ENCODE data around the gene CBX5. TPM values are rescaled to one million over a fixed set of nuclear protein-coding genes. Genes with fewer than 3 reads are reported as not detected.
A peak's percentile ranks its signal among the peaks of the same experiment; 100 is the strongest.

The CBX5 gene
- total RNA-seq, 2 experiments from 2014 or later: 125 to 128 TPM

GRCh38 chr12:54258201-54258681, 21.7 kb downstream of the CBX5 start:
- H3K36me3 Mint-ChIP-seq (ENCODE audit: low read depth): peaks cover 18% of the 10 kb centered on the region
- peaks cover 23% of the 10 kb centered on the region for H3K4me1 Mint-ChIP-seq (ENCODE audit: low read depth)
- intact Hi-C loops (cut with micrococcal nuclease): no loop called here
- CTCF ChIA-PET: interaction anchor here (0.8 to 3.1 kb wide), 10 partner anchors 14 to 141 kb away, joined by 3 to 9 read pairs (median 5); no protein-coding TSS in a partner anchor
- no peaks in the 10 kb centered on the region for H3K9me3 Mint-ChIP-seq
- no peak for TF ChIP-seq CTCF (IDR thresholded peaks at IDR 0.05)
- ATAC-seq: no peak
- H3K27me3 Mint-ChIP-seq: no peaks in the 10 kb centered on the region
- no peak overlapping the region for H3K4me3 Mint-ChIP-seq
- no peak for DNase-seq
- H3K27ac Mint-ChIP-seq: no peak overlapping the region
- POLR2A ChIA-PET: interaction anchor here (0.7 to 3.0 kb wide), 4 partner anchors 12 to 79 kb away, joined by 3 to 17 read pairs (median 7); partner anchors contain the start of genes CBX5 and HNRNPA1

GRCh38 chr12:54257332-54257731, 22.6 kb downstream of the CBX5 start:
- peaks cover 24% of the 10 kb centered on the region for H3K4me1 Mint-ChIP-seq (ENCODE audit: low read depth)
- H3K27me3 Mint-ChIP-seq: no peaks in the 10 kb centered on the region

DNA sequence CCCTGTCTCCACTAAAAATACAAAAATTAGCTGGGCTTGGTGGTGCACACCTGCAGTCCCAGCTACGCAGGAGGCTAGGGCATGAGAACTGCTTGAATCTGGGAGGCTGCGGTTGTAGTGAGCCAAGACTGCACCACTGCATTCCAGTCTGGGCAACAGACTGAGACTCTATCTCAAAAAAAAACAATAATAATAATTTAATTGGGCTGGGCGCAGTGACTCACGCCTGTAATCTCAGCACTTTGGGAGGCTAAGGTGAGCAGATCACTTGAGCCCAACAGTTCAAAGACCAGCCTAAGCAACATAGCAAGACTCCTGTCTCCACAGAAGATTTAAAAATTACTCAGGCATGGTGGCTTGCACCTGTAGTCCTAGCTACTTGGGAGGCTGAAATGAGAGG, 26.7 kb downstream of the CBX5 start:
- H3K27ac Mint-ChIP-seq: no peak overlapping the region
- H3K27me3 Mint-ChIP-seq: no peaks in the 10 kb centered on the region
- TF ChIP-seq CTCF (IDR thresholded peaks at IDR 0.05): no peak
- H3K4me3 Mint-ChIP-seq: no peak overlapping the region
- peaks cover 13% of the 10 kb centered on the region for H3K4me1 Mint-ChIP-seq (ENCODE audit: low read depth)
- ATAC-seq (no peak), DNase-seq (no peak)
- ChIA-PET POLR2A (interaction anchor here (0.9 to 2.8 kb wide), 3 partner anchors 11 to 33 kb away, joined by 3 to 8 read pairs (median 5); partner anchors contain the start of genes CBX5 and HNRNPA1), CTCF (interaction anchor here (0.8 to 4.7 kb wide), 9 partner anchors 11 to 127 kb away, joined by 3 to 53 read pairs (median 12); partner anchors contain the start of gene COPZ1)
- H3K36me3 Mint-ChIP-seq (ENCODE audit: low read depth): peaks cover 44% of the 10 kb centered on the region
- H3K9me3 Mint-ChIP-seq: no peaks in the 10 kb centered on the region
- intact Hi-C loops (cut with micrococcal nuclease): no loop called here

More at GRCh38 chr12:54257332-54257731, 22.6 kb downstream of the CBX5 start:
- no peak for ATAC-seq
- ChIA-PET CTCF (interaction anchor here (1.2 kb wide), 1 partner anchor 16 kb away, joined by 3 read pairs; no protein-coding TSS in a partner anchor), POLR2A (interaction anchor here (3.0 kb wide), 1 partner anchor 22 kb away, joined by 17 read pairs; the partner anchor contains the start of genes CBX5 and HNRNPA1)
- Mint-ChIP-seq H3K4me3 (no peak overlapping the region), H3K27ac (no peak overlapping the region), H3K9me3 (no peaks in the 10 kb centered on the region), H3K36me3 (ENCODE audit: low read depth) (peaks cover 22% of the 10 kb centered on the region)
- intact Hi-C loops (cut with micrococcal nuclease): no loop called here
- TF ChIP-seq CTCF (IDR thresholded peaks at IDR 0.05): no peak
- DNase-seq: no peak

DNA sequence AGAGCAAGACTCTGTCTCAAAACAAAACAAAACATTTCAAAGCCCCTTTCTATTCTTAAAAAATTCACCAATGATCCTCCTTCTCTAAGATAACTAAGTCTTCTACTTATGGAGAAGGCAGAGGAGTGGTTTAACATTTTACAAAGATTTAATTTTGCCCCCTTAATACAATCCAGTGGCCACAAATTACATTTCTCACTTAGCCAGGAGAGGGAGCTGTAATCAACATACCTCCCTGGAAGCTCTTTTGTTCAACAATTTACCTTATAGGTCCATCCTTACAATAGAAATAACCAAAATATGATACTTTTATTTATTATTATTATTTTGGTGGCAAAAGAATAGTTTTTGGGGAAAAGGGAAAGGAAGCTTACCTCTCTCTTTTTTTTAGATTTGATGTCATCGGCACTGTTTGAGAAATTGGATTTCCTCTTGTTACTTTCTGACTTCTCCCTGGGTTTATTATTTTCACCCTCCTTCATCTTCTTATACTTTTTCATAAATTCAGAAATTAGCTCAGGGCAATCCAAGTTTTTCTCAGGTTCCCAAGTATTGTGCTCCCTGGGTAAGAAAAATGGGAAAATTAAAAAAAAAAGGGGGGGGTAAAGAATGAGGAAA, 28.1 kb downstream of the CBX5 start:
- DNase-seq: peak; percentile 22
- peak; percentile 49 for TF ChIP-seq CTCF (IDR thresholded peaks at IDR 0.05)
- Mint-ChIP-seq H3K4me3 (no peak overlapping the region), H3K27me3 (no peaks in the 10 kb centered on the region), H3K27ac (no peak overlapping the region), H3K4me1 (ENCODE audit: low read depth) (peaks cover 11% of the 10 kb centered on the region), H3K9me3 (no peaks in the 10 kb centered on the region), H3K36me3 (ENCODE audit: low read depth) (peaks cover 44% of the 10 kb centered on the region)
- ChIA-PET POLR2A (interaction anchor here (0.9 to 2.8 kb wide), 3 partner anchors 13 to 35 kb away, joined by 3 to 8 read pairs (median 5); no protein-coding TSS in a partner anchor), CTCF (interaction anchor here (0.6 to 4.7 kb wide), 39 partner anchors 8 to 246 kb away, joined by 3 to 53 read pairs (median 4); partner anchors contain the start of genes CBX5, COPZ1 and HNRNPA1)
- ATAC-seq: peak; percentile 62
- intact Hi-C loops (cut with micrococcal nuclease): no loop called here

DNA sequence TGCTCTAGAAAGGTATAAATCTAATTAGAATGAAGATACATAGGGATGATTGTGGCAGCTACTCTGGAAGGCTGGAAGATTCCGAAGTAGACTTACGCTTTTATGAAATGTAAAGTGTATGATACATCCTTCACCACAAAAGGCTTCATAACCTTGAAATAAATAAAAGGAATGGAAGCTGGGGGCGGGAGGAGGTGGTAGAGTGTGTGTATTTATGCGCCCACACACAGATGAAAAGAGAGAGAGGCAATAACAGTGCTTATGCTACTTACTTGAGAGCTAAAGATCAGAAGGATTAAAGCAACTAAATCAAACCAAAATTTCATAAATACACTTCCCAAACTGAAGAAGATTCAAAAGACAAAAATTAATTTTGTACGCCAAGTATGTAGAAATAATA, 30.4 kb downstream of the CBX5 start:
- H3K4me1 Mint-ChIP-seq (ENCODE audit: low read depth): peaks cover 11% of the 10 kb centered on the region
- peaks cover 40% of the 10 kb centered on the region for H3K36me3 Mint-ChIP-seq (ENCODE audit: low read depth)
- no peak overlapping the region for H3K4me3 Mint-ChIP-seq
- ChIA-PET CTCF (interaction anchor here (0.7 to 4.7 kb wide), 2 partner anchors 10 to 22 kb away, joined by 3 to 30 read pairs; no protein-coding TSS in a partner anchor), POLR2A (interaction anchor here (1.0 to 1.3 kb wide), 3 partner anchors 22 to 136 kb away, joined by 3 read pairs; no protein-coding TSS in a partner anchor)
- no peak overlapping the region for H3K27ac Mint-ChIP-seq
- intact Hi-C loops (cut with micrococcal nuclease): no loop called here
- H3K27me3 Mint-ChIP-seq: no peaks in the 10 kb centered on the region
- no peak for ATAC-seq
- no peak for DNase-seq
- H3K9me3 Mint-ChIP-seq: no peaks in the 10 kb centered on the region
- no peak for TF ChIP-seq CTCF (IDR thresholded peaks at IDR 0.05)

Measured in activated CD8-positive, alpha-beta T cell treated with anti-CD3 and anti-CD28 coated beads for 36 hours (primary cell).